ENCODE results near the gene PLCB4. TPM values are rescaled to one million over a fixed set of nuclear protein-coding genes. Genes with fewer than 3 reads are reported as not detected.
"Not testable (repeated sequence)": the region's sequence is repeated elsewhere in the genome, so short reads cannot be mapped to it uniquely, and the experiment has no call there.

PLCB4 gene
- total and polyA plus RNA-seq, 2 donors = 4.8 to 7.6 TPM

DNA sequence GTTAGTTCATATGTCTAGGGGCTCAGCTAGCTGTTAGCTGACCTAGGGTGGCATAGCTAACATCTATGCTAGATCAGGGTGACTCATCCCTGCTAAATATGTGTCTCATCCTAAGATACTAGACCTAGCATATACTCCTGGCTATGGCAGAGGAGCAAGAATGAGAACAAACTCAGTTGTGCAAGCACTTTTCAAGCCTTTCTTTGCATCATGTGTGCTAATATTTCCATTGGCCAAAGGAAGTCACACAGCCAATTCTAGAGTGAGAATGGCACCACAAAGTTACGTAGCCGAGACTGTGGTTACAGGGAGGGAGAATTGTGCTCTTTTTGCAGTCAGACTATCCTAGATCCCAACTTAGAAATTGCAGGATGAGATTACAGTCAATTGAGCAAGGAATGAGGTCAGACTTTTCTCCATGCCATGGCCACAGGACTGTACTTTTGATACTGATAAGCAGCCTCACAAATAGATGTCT, 78.7 kb downstream of the PLCB4 start:
- H3K4me3 ChIP-seq (ENCODE audit: low read length in 2 of 2) = no peak overlapping the region
- WGBS = over 99% methylated on average over 2 of the region's 2 CpGs
- no peaks in the 10 kb centered on the region for H3K36me3 ChIP-seq (ENCODE audit: control insufficient read depth in 2 of 2, insufficient read depth in 2 of 2, low read length in 1 of 2)
- H3K27me3 ChIP-seq (ENCODE audit: control insufficient read depth in 2 of 2, insufficient read depth in 1 of 2, low read length in 1 of 2) = no peaks in the 10 kb centered on the region
- no peak for DNase-seq (ENCODE audit: low read depth in 6 of 9, low spot score in 9 of 9)
- H3K27ac ChIP-seq (ENCODE audit: low read depth in 1 of 2, low read length in 1 of 2) = no peak overlapping the region
- no peaks in the 10 kb centered on the region for H3K4me1 ChIP-seq (ENCODE audit: control insufficient read depth in 2 of 2, insufficient read depth in 2 of 2, low read length in 2 of 2)
- H3K9me3 ChIP-seq (ENCODE audit: control insufficient read depth in 2 of 2, insufficient read depth in 1 of 2, low read length in 1 of 2) = peaks cover 0 to 6% of the 10 kb centered on the region in 2 donors

DNA sequence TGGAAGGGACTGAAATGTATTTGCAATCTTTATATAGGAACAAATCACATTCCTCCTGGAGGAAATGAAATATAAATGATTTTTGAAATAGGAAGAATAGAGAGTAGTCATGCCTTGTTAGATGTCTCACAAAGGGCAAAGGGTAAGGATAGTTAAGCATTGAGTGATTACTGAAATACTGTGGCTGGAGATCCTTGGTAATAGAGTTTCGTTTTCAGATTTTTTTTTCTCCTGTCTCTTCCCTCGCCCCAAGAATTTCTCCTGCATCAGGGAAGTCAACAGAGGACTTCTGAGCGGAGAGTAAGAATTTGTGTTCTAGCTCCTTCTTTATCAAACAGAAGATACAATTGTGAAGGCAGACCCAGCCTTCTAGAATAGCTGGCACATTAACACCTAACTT, 79.4 kb downstream of the PLCB4 start:
- no peak overlapping the region for H3K4me3 ChIP-seq (ENCODE audit: low read length in 2 of 2)
- no peak overlapping the region for H3K27ac ChIP-seq (ENCODE audit: low read depth in 1 of 2, low read length in 1 of 2)
- no peaks in the 10 kb centered on the region for H3K27me3 ChIP-seq (ENCODE audit: control insufficient read depth in 2 of 2, insufficient read depth in 1 of 2, low read length in 1 of 2)
- no peaks in the 10 kb centered on the region for H3K36me3 ChIP-seq (ENCODE audit: control insufficient read depth in 2 of 2, insufficient read depth in 2 of 2, low read length in 1 of 2)
- no peak for DNase-seq (ENCODE audit: low read depth in 6 of 9, low spot score in 9 of 9)
- no peaks in the 10 kb centered on the region for H3K4me1 ChIP-seq (ENCODE audit: control insufficient read depth in 2 of 2, insufficient read depth in 2 of 2, low read length in 2 of 2)
- 98% methylated on average over 3 of the region's 3 CpGs for WGBS
- H3K9me3 ChIP-seq (ENCODE audit: control insufficient read depth in 2 of 2, insufficient read depth in 1 of 2, low read length in 1 of 2) = peaks cover 0 to 6% of the 10 kb centered on the region in 2 donors

- H3K4me1 ChIP-seq (ENCODE audit: control insufficient read depth in 2 of 2, insufficient read depth in 2 of 2, low read length in 2 of 2) = no peaks in the 10 kb centered on the region
- no peak for DNase-seq (ENCODE audit: low read depth in 6 of 9, low spot score in 9 of 9)
- H3K4me3 ChIP-seq (ENCODE audit: low read length in 2 of 2) = no peak overlapping the region
- no peak overlapping the region for H3K27ac ChIP-seq (ENCODE audit: low read depth in 1 of 2, low read length in 1 of 2)
- H3K9me3 ChIP-seq (ENCODE audit: control insufficient read depth in 2 of 2, insufficient read depth in 1 of 2, low read length in 1 of 2) = peaks cover 0 to 6% of the 10 kb centered on the region in 2 donors
- 90% methylated on average over 3 of the region's 3 CpGs for WGBS
- H3K36me3 ChIP-seq (ENCODE audit: control insufficient read depth in 2 of 2, insufficient read depth in 2 of 2, low read length in 1 of 2) = no peaks in the 10 kb centered on the region
- no peaks in the 10 kb centered on the region for H3K27me3 ChIP-seq (ENCODE audit: control insufficient read depth in 2 of 2, insufficient read depth in 1 of 2, low read length in 1 of 2)
Observed at GRCh38 chr20:9149087-9149486, 80.2 kb downstream of the PLCB4 start.

DNA sequence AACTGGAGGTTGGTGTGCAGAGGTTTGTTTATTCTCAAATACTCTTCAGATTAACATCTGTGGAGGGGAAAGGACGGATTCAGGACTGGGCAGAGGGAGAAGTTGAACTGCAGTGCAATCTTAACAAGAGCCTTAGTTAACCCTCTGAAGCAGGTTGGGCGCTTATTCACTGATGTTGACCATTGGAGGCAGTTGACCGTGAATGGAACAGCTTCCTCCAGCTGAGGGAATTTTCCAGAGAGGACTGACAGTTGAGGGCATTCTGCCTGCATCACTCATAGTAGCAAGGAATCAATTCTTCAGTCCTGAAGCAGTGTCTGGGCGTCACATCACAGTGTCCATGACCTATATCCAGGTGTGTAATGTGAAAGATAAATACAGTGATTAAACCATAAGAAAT, 80.9 kb downstream of the PLCB4 start:
- no peaks in the 10 kb centered on the region for H3K4me1 ChIP-seq (ENCODE audit: control insufficient read depth in 2 of 2, insufficient read depth in 2 of 2, low read length in 2 of 2)
- no peaks in the 10 kb centered on the region for H3K27me3 ChIP-seq (ENCODE audit: control insufficient read depth in 2 of 2, insufficient read depth in 1 of 2, low read length in 1 of 2)
- no peak for DNase-seq (ENCODE audit: low read depth in 6 of 9, low spot score in 9 of 9)
- no peaks in the 10 kb centered on the region for H3K36me3 ChIP-seq (ENCODE audit: control insufficient read depth in 2 of 2, insufficient read depth in 2 of 2, low read length in 1 of 2)
- WGBS = 93% methylated on average over 4 of the region's 4 CpGs
- no peak overlapping the region for H3K4me3 ChIP-seq (ENCODE audit: low read length in 2 of 2)
- peaks cover 0 to 6% of the 10 kb centered on the region in 2 donors for H3K9me3 ChIP-seq (ENCODE audit: control insufficient read depth in 2 of 2, insufficient read depth in 1 of 2, low read length in 1 of 2)
- H3K27ac ChIP-seq (ENCODE audit: low read depth in 1 of 2, low read length in 1 of 2) = no peak overlapping the region

- WGBS = 94% methylated on average over 3 of the region's 3 CpGs
- no peaks in the 10 kb centered on the region for H3K36me3 ChIP-seq (ENCODE audit: control insufficient read depth in 2 of 2, insufficient read depth in 2 of 2, low read length in 1 of 2)
- H3K4me3 ChIP-seq (ENCODE audit: low read length in 2 of 2) = no peak overlapping the region
- H3K9me3 ChIP-seq (ENCODE audit: control insufficient read depth in 2 of 2, insufficient read depth in 1 of 2, low read length in 1 of 2) = peaks cover 0 to 6% of the 10 kb centered on the region in 2 donors
- DNase-seq (ENCODE audit: low read depth in 6 of 9, low spot score in 9 of 9) = no peak
- no peak overlapping the region for H3K27ac ChIP-seq (ENCODE audit: low read depth in 1 of 2, low read length in 1 of 2)
- no peaks in the 10 kb centered on the region for H3K4me1 ChIP-seq (ENCODE audit: control insufficient read depth in 2 of 2, insufficient read depth in 2 of 2, low read length in 2 of 2)
- H3K27me3 ChIP-seq (ENCODE audit: control insufficient read depth in 2 of 2, insufficient read depth in 1 of 2, low read length in 1 of 2) = no peaks in the 10 kb centered on the region
Observed at GRCh38 chr20:9150679-9151078, 81.8 kb downstream of the PLCB4 start.

DNA sequence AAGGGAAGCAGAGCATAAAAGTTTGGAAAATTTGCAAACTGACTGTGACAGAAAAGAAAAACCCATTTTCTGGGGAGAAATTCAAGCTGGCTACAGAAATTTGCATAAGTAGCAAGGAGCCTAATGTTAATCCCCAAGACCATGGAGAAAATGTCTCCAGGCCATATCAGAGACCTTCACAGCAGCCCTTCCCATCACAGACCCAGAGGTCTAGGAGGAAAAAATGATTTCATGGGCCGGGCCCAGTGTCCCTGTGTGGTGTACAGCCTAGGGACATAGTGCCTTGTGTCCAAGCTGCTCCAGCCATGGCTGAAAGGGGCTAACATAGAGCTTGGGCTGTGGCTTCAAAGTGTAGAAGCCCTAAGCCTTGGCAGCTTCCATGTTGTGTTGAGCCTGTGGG, 83.3 kb downstream of the PLCB4 start:
- H3K36me3 ChIP-seq (ENCODE audit: control insufficient read depth in 2 of 2, insufficient read depth in 2 of 2, low read length in 1 of 2); H3K9me3 ChIP-seq (ENCODE audit: control insufficient read depth in 2 of 2, insufficient read depth in 1 of 2, low read length in 1 of 2); H3K4me3 ChIP-seq (ENCODE audit: low read length in 2 of 2); H3K27me3 ChIP-seq (ENCODE audit: control insufficient read depth in 2 of 2, insufficient read depth in 1 of 2, low read length in 1 of 2); H3K27ac ChIP-seq (ENCODE audit: low read depth in 1 of 2, low read length in 1 of 2); H3K4me1 ChIP-seq (ENCODE audit: control insufficient read depth in 2 of 2, insufficient read depth in 2 of 2, low read length in 2 of 2); DNase-seq (ENCODE audit: low read depth in 6 of 9, low spot score in 9 of 9): not testable (repeated sequence)
- 93% methylated on average over 1 of the region's 1 CpG for WGBS

DNA sequence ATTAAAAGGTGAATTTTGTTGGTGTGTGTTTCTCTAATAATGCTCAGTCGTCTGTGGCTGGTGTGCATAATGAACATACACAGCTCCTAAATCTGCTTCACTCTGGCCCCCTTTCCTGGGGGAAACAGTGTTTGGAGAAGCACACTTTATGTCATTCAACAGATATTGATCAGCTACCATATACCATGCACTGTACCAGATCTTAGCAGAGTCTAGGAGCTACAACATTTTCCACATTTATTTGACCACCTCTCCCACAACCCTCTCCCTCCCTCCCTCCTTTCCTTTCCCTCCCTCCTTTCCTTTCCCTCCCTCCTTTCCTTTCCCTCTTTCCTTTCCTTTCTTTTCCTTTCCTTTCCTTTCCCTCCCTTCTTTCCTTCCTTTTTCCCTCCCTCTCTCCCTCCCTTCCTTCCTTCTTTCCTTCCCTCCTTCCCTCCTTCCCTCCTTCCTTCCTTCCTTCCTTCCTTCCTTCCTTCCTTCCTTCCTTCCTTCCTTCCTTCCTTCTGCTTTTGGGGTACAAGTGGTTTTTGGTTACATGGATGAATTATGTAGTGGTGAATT, 85.7 kb downstream of the PLCB4 start:
- WGBS = 93% methylated on average over 1 of the region's 1 CpG
- H3K27ac ChIP-seq (ENCODE audit: low read depth in 1 of 2, low read length in 1 of 2) = no peak overlapping the region
- no peaks in the 10 kb centered on the region for H3K4me1 ChIP-seq (ENCODE audit: control insufficient read depth in 2 of 2, insufficient read depth in 2 of 2, low read length in 2 of 2)
- H3K9me3 ChIP-seq (ENCODE audit: control insufficient read depth in 2 of 2, insufficient read depth in 1 of 2, low read length in 1 of 2) = peaks cover 0 to 6% of the 10 kb centered on the region in 2 donors
- DNase-seq (ENCODE audit: low read depth in 6 of 9, low spot score in 9 of 9) = no peak
- H3K4me3 ChIP-seq (ENCODE audit: low read length in 2 of 2) = no peak overlapping the region
- no peaks in the 10 kb centered on the region for H3K27me3 ChIP-seq (ENCODE audit: control insufficient read depth in 2 of 2, insufficient read depth in 1 of 2, low read length in 1 of 2)
- H3K36me3 ChIP-seq (ENCODE audit: control insufficient read depth in 2 of 2, insufficient read depth in 2 of 2, low read length in 1 of 2) = no peaks in the 10 kb centered on the region

GRCh38 chr20:9156529-9157280, 87.8 kb downstream of the PLCB4 start:
- no peak overlapping the region for H3K27ac ChIP-seq (ENCODE audit: low read depth in 1 of 2, low read length in 1 of 2)
- no peaks in the 10 kb centered on the region for H3K27me3 ChIP-seq (ENCODE audit: control insufficient read depth in 2 of 2, insufficient read depth in 1 of 2, low read length in 1 of 2)
- no peaks in the 10 kb centered on the region for H3K36me3 ChIP-seq (ENCODE audit: control insufficient read depth in 2 of 2, insufficient read depth in 2 of 2, low read length in 1 of 2)
- peaks cover 4 to 9% of the 10 kb centered on the region in 2 donors for H3K4me1 ChIP-seq (ENCODE audit: control insufficient read depth in 2 of 2, insufficient read depth in 2 of 2, low read length in 2 of 2)
- H3K4me3 ChIP-seq (ENCODE audit: low read length in 2 of 2) = no peak overlapping the region
- DNase-seq (ENCODE audit: low read depth in 6 of 9, low spot score in 9 of 9) = no peak
- H3K9me3 ChIP-seq (ENCODE audit: control insufficient read depth in 2 of 2, insufficient read depth in 1 of 2, low read length in 1 of 2) = peaks cover 0 to 6% of the 10 kb centered on the region in 2 donors
- WGBS = 98% methylated on average over 4 of the region's 4 CpGs

GRCh38 chr20:9160331-9160730, 91.4 kb downstream of the PLCB4 start:
- no peak overlapping the region for H3K27ac ChIP-seq (ENCODE audit: low read depth in 1 of 2, low read length in 1 of 2)
- 6% methylated on average over 6 of the region's 6 CpGs for WGBS

More at GRCh38 chr20:9160331-9160730, 91.4 kb downstream of the PLCB4 start:
- Histone ChIP-seq H3K36me3 (ENCODE audit: control insufficient read depth in 2 of 2, insufficient read depth in 2 of 2, low read length in 1 of 2) (no peaks in the 10 kb centered on the region), H3K4me3 (ENCODE audit: low read length in 2 of 2) (no peak overlapping the region), H3K4me1 (ENCODE audit: control insufficient read depth in 2 of 2, insufficient read depth in 2 of 2, low read length in 2 of 2) (peaks cover 4 to 9% of the 10 kb centered on the region in 2 donors), H3K27me3 (ENCODE audit: control insufficient read depth in 2 of 2, insufficient read depth in 1 of 2, low read length in 1 of 2) (no peaks in the 10 kb centered on the region), H3K9me3 (ENCODE audit: control insufficient read depth in 2 of 2, insufficient read depth in 1 of 2, low read length in 1 of 2) (no peaks in the 10 kb centered on the region)
- DNase-seq (ENCODE audit: low read depth in 6 of 9, low spot score in 9 of 9) = peak in 1 of 9 donors; percentile 6
